ENCODE measurements around the gene CAPN11.

The CAPN11 gene

DNA sequence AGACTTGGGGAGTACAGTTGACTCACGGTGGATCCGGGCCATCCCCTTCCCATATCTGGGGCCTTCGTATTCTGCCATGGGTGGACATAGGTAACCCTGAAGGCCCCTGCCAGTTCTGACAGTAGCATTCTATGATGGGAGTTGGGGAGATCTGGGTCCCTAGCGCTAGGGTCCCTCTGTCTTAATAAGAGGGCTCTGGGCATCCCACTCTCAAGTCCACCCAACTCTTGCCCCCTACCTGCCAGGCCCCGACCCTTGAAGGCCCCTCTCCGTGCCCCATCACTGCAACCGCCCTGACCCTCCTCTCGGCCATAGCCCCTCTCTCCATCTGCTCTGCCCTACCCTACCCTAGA, 6.5 kb upstream of the CAPN11 start:
- in situ Hi-C loops (cut with MboI; ENCODE audit: low sequenced_read_pairs) = loop anchor here (5.0 kb wide), 1 partner anchor 45 kb away; no protein-coding TSS in a partner anchor

DNA sequence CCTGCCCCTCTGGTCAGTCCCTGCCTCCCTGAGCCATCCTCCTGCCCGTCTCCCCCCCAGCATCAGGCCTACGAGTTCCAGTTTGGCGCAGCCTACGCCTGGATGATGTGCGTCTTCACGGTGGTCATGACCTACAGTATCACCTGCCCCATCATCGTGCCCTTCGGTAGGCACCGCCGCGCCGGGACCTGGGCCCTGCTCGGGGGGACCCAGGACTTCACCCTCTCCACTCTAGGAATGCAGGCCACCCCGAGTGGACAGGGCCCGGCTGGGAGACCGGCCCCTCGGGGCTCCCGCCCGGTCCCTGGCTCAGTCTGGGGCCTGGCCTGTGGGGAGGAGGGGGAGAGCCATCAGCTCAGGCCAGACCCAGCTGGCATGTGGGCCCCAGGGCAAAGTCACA, 6.1 kb upstream of the CAPN11 start:
- in situ Hi-C loops (cut with MboI; ENCODE audit: low sequenced_read_pairs) = loop anchor here (5.0 kb wide), 1 partner anchor 45 kb away; no protein-coding TSS in a partner anchor

DNA sequence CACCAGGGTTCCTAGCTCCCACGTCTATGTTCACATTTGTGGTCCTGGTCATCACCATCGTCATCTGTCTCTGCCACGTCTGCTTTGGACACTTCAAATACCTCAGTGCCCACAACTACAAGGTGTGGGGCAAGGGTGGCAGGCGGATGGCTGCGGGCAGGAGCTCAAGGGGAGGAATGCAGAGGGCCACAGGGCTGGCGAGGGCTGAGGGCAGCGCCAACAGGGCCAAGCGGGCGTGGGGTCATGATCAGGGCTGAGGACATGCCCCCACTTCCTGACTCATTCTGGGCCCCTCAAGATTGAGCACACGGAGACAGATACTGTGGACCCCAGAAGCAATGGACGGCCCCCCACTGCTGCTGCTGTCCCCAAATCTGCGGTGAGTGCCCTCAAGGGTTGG, 4.6 kb upstream of the CAPN11 start:
- in situ Hi-C loops (cut with MboI; ENCODE audit: low sequenced_read_pairs) = loop anchor here (5.0 kb wide), 1 partner anchor 47 kb away; no protein-coding TSS in a partner anchor

- in situ Hi-C loops (cut with MboI; ENCODE audit: low sequenced_read_pairs) = no loop called here
Observed at GRCh38 chr6:44156494-44157151, 2.0 kb upstream of the CAPN11 start.

DNA sequence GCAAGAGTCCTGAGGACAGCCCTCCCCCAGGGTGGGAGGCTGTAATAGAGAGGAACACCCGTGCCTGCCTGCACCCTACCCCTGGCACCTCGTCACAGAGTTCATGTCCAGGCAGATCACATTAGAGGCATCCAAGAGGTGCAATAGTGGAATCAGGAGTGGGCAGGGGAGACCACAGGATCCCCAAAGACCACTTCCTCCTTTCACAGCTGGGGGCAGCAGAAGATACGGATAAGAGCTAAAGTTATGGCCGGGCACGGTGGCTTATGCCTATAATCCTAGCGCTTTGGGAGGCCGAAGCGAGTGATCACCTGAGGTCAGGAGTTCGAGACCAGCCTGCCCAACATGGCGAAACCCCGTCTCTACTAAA, 1.5 kb upstream of the CAPN11 start:
- in situ Hi-C loops (cut with MboI; ENCODE audit: low sequenced_read_pairs) = no loop called here

DNA sequence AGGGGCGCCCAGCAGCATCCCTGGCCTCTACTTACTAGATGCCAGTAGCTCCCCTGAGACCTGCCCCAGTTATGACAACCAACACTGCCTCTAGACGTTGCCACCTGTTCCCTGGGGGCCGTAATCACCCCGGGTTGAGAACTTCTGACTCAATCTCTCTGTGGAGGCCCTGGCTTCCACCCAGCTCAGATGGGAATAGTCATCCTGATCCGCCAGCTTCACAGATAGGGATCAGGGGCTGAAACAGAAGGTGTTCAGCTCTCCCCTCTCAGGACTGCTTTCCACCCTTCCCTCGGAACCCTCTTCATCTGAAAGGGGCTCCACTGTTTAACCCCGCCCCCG, 3.3 kb downstream of the CAPN11 start:
- in situ Hi-C loops (cut with MboI; ENCODE audit: low sequenced_read_pairs) = no loop called here

- in situ Hi-C loops (cut with MboI; ENCODE audit: low sequenced_read_pairs) = no loop called here
Observed at GRCh38 chr6:44162876-44163625, 4.4 kb downstream of the CAPN11 start.

DNA sequence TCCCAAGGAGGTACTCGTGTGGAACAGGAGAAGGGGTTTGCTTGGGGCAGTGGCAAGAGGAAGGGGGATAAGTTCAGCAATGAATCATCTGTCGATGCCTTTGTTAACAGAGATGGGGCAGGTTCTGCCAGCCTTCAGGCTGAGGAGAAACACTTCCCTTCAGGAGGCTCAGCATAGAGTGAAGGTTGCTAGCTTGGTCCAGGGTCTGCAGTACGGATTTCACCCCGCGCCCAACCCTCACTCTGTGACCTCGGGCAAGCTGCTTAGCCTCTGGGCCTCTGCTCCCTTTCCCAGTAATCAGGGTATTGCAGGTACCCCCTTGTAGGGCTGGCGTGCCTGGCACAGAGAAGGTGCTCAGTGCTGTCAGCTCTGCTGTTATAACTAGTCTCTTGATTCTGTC, 7.5 kb downstream of the CAPN11 start:
- in situ Hi-C loops (cut with MboI; ENCODE audit: low sequenced_read_pairs) = no loop called here

DNA sequence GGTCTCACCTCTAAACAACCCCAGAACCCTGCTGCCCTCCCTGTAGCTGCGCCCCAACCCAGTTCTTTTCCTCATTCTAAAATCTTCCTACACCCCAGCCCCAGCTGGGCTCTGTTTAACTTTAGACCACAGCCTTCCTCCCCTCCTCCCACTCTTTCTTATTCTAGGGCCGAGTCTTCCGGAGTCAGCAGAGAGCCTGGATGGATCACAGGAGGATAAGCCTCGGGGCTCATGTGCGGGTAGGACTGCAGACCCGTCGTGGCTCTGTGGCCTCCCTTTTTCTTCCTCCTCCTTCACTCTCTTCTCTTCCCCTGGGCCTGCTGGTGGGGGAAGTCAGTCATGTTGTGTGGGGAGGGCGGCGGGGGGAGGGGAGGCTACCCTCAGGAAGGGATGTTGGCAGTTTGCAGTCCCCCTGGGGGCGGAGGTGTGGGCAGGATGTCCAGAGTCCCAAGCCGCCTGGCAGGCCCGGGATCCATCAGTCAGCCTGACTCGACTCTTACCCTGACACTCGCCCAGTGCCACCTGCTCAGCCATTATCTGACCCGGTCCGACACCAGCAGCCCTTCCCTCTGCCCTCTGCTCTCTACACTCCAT, 8.1 kb downstream of the CAPN11 start:
- in situ Hi-C loops (cut with MboI; ENCODE audit: low sequenced_read_pairs) = no loop called here

GRCh38 chr6:44167567-44167966, 8.9 kb downstream of the CAPN11 start:
- in situ Hi-C loops (cut with MboI; ENCODE audit: low sequenced_read_pairs) = no loop called here

- in situ Hi-C loops (cut with MboI; ENCODE audit: low sequenced_read_pairs) = no loop called here
Observed at GRCh38 chr6:44169154-44169553, 10.5 kb downstream of the CAPN11 start.

DNA sequence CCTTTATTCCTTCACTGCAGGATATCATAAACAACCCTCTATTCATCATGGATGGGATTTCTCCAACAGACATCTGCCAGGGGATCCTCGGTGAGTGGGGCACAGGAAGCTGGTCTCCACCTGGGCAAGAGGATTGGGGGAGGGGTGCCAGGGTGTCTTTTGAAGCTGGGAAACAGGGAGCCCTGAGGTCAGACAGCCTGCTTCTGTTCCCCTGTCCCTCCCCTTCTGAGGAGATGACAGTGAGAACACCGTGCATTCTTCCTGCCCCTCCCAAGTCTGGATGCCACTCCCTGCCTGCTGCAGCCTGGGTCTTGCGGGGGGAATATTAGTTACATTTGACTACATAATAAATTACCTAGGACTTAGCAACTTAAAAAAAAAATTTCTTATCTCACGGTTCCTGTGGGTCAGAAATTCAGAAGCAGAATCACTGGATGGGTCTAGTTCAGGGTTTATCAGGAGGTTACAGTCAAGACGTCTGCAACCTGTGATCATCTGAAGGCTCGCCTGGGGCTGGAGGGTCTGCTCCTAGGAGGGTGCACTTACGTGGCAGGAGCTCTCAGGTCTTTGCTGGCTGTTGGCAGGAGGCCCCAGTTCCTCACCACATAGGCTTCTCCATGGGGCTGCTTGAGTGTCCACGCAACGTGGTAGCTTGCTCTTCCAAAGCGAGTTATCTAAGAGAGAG, 11.4 kb downstream of the CAPN11 start:
- in situ Hi-C loops (cut with MboI; ENCODE audit: low sequenced_read_pairs) = no loop called here

- in situ Hi-C loops (cut with MboI; ENCODE audit: low sequenced_read_pairs) = no loop called here
Observed at GRCh38 chr6:44171899-44172546, 13.4 kb downstream of the CAPN11 start.

DNA sequence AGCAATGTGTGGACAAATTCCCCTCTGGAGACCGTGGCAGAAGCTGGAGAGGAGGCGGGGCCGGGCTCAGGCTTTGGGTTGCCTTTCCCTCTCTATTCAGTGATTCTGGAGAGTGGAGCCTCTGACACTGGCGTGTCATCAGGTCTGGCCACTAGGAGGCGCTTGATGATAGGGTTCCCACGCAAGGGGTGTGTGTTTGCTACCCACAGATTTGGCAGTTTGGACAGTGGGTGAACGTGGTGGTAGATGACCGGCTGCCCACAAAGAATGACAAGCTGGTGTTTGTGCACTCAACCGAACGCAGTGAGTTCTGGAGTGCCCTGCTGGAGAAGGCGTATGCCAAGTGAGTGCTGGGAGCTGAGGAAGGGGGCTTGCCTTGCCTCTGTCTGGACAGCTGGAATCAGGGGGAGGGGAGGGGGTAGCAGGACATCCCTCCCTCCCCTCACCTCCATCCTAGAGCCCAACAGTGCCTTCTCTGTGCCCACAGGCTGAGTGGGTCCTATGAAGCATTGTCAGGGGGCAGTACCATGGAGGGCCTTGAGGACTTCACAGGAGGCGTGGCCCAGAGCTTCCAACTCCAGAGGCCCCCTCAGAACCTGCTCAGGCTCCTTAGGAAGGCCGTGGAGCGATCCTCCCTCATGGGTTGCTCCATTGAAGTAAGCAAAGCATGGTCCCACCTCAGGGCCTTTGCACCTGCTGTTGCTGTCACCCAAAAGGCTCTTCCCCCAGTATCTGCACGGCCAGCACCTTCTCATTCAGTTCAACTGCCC, 14.3 kb downstream of the CAPN11 start:
- in situ Hi-C loops (cut with MboI; ENCODE audit: low sequenced_read_pairs) = no loop called here

DNA sequence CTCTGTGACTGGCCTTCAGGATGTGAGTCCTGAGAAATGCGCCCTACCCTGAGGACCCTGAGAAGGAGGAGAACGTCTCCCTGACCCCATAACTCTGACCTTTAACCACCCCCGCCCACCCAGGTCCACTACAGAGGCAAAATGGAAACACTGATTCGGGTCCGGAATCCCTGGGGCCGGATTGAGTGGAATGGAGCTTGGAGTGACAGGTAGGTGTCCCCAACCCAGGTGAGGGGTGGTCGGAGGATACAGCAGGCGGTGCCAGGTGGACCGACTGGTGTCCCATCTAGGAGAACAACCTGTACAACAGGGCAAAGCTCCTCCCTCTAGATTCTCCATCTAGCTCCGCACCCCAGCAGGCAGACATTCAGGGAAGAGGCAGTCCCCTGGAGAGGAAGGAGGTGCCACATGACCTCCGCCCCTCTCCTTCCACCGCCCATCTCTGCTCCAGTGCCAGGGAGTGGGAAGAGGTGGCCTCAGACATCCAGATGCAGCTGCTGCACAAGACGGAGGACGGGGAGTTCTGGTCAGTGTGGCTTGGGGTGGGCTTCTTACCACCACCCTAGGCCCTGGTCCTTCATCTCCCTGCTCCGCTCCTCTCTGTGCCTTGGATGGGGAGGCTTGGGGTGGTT, 17.6 kb downstream of the CAPN11 start:
- in situ Hi-C loops (cut with MboI; ENCODE audit: low sequenced_read_pairs) = no loop called here

DNA sequence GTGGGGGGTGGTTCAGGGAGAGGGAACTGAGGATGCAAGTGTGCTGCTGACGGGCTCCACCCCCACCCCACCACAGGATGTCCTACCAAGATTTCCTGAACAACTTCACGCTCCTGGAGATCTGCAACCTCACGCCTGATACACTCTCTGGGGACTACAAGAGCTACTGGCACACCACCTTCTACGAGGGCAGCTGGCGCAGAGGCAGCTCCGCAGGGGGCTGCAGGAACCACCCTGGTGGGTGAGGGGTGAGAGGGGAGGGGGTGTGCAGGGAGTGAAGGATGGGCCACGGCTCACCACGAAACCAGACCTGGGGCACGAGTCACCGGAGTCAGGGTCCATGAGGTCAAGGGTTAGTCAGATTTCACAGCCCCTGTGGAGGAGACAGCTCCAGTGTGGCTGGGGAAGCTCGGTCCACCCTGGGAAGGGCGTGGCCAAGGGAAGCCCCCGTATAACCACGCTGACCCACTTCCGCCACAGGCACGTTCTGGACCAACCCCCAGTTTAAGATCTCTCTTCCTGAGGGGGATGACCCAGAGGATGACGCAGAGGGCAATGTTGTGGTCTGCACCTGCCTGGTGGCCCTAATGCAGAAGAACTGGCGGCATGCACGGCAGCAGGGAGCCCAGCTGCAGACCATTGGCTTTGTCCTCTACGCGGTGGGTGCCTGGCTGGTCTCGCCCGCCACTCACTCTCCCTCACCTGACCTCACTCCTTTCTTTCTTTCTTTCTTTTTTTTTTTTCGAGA, 18.3 kb downstream of the CAPN11 start:
- in situ Hi-C loops (cut with MboI; ENCODE audit: low sequenced_read_pairs) = no loop called here

DNA sequence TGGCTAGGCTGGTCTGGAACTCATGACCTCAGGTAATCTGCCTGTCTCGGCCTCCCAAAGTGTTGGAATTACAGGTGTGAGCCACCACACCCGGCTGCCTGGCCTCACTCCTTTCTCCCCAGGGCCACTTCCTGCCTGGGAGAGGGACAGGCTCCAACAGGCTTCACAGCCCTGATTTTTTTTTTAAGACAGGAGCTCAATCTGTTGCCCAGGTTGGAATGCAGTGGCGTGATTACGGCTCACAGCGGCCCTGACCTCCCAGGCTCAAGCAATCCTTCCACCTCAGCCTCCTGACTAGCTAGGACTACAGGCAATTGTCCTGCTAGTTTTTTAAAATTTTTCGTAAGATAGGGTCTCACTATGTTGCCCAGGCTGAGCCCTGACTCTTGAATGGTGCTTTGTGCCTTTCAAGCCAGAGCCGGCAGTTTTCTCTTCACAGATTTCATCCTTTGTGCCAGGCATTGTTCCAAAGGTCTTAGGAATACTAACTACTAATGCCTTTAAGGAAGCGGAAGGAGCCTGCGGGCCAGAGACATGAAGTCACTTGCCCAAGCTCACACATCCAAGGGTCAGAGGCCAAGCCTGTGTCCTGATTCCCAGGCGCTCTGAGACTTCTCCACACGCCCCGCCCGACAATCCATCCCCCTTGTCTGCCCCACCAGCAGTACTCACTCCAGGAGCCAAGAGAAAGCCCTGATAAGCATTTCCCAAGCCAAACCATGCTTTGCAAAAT, 19.2 kb downstream of the CAPN11 start:
- in situ Hi-C loops (cut with MboI; ENCODE audit: low sequenced_read_pairs) = no loop called here

DNA sequence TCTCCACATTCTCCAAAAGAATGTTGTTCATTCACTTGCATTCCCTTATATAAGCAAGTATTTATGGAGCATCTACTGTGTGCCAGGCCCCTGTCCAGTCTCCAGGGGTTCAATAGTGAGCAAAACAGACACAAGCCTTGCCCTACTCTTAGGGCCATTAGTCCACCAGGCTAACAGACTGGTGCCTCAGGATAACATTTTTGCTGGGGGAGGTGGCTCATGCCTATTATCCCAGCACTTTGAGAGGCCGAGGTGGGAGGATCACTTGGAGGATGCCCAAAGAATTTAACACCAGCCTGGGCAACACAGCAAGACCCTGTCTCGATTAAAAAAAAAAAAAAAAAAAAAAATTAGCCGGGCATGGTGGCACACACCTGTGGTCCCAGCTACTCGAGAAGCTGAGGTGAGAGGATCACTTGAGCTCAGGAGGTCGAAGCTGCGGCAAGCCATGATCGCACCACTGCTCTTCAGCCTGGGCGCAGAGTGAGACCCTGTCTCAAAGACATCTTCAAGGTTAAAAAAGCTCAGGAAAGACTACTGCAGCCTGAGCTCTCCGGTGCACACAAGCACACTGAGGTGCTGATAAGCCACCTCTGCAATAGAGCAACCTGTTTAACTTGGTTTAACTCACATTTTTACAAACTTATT, 19.9 kb downstream of the CAPN11 start:
- in situ Hi-C loops (cut with MboI; ENCODE audit: low sequenced_read_pairs) = no loop called here
